AG09319 (cell line): ENCODE results near the gene GNPTAB.

ENCODE experiments used
- DNase-seq: peaks from one replicate; pipeline ENCODE4 v3.0.0-alpha.2; 2010; ENCODE audit warnings: low read depth; ENCODE audit errors: extremely low read depth
- CTCF ChIP-seq: IDR thresholded peaks from 2 replicates; pipeline ENCODE4 v1.5.1; 2011; ENCODE audit warnings: low read depth, mild to moderate bottlenecking, inconsistent platforms, low read length, moderate library complexity

GNPTAB gene

GRCh38 chr12:101783150-101783549 is 47.6 kb downstream of the GNPTAB start:
- no peak for DNase-seq
- TF ChIP-seq CTCF, result no peak

- TF ChIP-seq CTCF, result no peak
- no peak for DNase-seq
Observed at GRCh38 chr12:101782273-101782731, 48.5 kb downstream of the GNPTAB start.

GRCh38 chr12:101781834-101782233 is 48.9 kb downstream of the GNPTAB start:
- TF ChIP-seq CTCF, result no peak
- DNase-seq, result no peak

- DNase-seq, result no peak
- TF ChIP-seq CTCF, result no peak
Observed at GRCh38 chr12:101780599-101780998, 50.2 kb downstream of the GNPTAB start.

GRCh38 chr12:101779626-101780025 is 51.1 kb downstream of the GNPTAB start:
- no peak for DNase-seq
- TF ChIP-seq CTCF, result no peak

GRCh38 chr12:101779200-101779599 is 51.6 kb downstream of the GNPTAB start:
- no peak for TF ChIP-seq CTCF
- no peak for DNase-seq

- no peak for DNase-seq
- no peak for TF ChIP-seq CTCF
Observed at GRCh38 chr12:101777978-101778377, 52.8 kb downstream of the GNPTAB start.
